ENCODE data around the gene ATF3.

ATF3 gene

GRCh38 chr1:212587016-212587887 lies 21.3 kb upstream of the ATF3 start:
- no peak for DNase-seq

- DNase-seq = no peak
Observed at GRCh38 chr1:212587888-212588510, 20.6 kb upstream of the ATF3 start.

- DNase-seq = no peak
Observed at GRCh38 chr1:212589446-212589845, 19.1 kb upstream of the ATF3 start.

DNA sequence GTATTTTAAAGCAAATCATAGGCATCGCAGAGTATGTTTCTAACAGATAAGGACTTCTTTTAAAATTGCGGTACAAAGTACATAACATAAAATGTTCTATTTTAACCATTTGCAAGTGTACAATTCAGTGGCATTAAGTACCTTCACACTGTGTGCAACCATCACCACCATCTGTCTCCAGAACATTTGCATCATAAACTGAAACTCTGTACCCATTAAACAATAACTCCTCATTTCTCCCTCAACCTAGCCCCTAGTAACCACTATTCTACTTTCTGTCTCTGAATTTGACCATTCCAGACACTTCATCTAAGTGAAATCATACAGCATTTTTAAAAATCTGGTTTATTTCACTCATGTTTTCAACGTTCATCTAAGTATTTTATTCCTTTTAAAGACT lies 16.6 kb upstream of the ATF3 start:
- no peak for DNase-seq

DNA sequence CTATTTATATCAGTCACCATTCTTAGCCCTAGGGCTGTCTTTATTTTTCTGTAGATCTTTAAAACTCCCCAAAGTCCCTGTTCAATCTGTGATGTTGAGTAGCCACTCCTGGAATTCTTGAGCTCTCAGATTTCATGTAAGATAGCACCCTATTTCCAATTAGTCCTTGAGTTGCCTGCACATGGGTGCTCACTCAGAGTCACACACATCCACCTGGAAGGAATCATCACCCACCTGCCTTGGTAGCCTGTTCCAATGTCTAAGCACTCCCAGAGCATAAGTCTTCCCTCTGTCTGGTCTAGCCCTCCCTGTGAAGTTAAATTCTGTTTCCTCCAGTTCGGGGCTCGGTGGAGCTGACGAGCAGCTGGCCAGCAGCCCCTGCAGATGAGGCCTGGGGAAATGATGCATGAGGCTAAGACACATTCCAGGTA lies 14.7 kb upstream of the ATF3 start:
- DNase-seq = no peak

DNA sequence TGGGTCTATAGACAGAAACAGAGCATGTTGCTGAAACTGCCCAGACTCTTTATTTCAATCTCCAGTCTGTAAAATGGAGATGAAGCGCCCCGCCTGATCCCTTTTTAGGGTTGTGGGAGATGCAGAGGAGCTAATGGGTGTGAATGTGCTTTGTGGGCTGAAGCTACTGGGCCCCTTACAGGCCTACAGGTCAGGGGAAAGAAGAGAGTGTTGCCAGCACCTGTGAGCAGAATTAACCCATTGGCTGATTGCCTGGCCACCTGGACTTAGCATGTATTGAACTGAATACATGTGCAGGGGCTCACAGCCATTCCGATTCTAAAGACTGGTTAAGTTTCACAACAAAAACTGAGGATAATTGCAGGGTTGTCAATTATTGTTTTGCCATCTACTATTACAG lies 13.9 kb upstream of the ATF3 start:
- no peak for DNase-seq

- no peak for DNase-seq
Observed at GRCh38 chr1:212595229-212595628, 13.3 kb upstream of the ATF3 start.

GRCh38 chr1:212595787-212596714 lies 12.5 kb upstream of the ATF3 start:
- DNase-seq = no peak

DNA sequence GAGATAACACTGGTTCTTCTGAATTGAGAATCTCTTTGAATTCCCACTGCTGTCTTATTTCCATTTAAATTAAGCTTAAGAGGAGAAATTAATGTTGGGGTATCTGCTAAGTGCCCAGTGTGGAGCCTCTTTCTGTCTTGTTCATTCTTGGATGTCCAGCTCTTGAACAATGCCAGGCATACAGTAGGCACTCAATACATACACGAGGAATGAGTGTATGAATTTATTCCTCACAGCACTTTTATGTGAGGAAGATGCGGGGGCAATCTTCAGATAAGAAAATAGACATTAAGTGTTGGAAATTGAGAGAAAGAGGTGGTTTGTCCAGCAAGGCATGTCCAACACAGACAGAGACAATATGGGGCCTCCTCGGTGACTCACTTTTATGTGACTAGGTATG lies 11.8 kb upstream of the ATF3 start:
- no peak for DNase-seq

DNA sequence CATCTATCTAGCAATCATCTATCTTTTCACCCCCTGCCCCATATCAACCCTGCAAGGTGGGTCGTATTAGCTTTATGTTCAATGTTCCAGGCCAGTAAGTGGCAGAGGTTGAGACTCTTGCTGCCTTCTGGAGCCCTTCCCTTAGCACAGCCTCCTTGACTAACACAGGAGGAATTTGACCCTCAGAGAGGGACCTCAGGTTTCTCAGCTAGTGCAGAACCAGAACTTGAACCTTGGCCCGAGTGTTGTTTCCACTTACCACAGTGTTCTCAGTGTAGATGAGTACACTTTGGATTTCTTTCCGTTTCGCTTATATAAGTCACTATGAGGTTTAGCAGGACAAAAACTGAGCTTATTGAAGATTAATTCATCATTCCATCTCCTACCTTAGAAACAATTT lies 11.1 kb upstream of the ATF3 start:
- no peak for DNase-seq

DNA sequence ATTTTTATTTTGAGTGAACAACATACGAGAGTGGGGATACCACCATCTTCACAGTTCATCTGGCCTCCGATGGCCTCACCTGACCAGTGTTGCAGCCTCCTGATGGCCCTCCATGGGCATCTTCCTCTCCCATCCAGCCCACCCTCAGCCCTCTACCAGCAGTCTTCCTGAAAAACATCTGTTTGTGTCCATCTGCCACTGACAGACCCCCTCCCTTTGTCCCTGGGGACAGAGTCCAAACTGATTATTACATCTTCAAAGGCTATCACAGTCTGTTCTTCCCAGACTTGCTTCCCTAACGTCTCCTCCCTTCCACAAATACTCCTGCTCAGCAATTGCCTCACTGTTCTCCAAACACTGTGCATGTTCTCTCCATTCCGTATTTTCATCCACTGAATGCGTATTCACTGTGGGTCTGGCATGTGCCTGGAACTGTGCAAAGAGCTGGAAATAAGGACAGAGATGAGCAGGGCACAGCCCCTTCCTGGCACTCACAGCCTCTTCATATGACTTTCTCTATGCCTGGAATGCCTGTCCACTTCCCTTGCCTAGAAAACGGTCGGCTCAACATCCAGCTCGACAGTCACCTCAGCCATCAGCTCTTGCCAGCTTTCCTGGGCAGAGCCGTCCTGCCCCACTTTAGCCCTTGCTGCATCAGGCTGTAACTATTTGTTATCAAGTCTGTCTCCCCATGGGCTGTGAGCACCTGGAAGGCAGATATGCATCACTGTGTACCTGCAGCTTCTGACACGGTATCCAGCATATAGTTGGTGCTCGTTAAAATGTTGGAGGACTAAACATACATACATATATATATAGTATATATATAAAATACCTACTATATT lies 8.3 kb upstream of the ATF3 start:
- peak; percentile 60 for DNase-seq

DNA sequence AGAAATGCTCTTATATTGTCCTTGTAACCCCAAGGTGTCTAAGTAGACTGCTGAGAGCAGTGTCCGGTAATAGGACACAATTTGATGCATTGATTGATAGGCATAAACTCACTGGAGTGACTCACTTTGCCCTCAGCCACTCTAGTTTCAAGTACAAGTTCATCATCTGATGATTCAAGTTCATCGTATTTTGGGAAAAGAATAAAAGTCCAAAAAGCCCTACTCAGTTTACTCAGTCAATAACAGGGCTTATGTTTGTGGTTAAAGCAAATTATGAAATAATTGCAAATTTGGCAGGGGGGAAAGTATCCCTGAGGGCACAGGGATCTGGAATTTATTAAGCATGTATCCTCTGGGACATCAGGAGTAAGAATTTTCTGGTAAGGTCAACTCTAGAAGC lies 7.6 kb upstream of the ATF3 start:
- no peak for DNase-seq

- DNase-seq = no peak
Observed at GRCh38 chr1:212601524-212601923, 7.0 kb upstream of the ATF3 start.

GRCh38 chr1:212605441-212606394 lies 2.8 kb upstream of the ATF3 start:
- DNase-seq = no peak

GRCh38 chr1:212606395-212607205 lies 2.0 kb upstream of the ATF3 start:
- no peak for DNase-seq

DNA sequence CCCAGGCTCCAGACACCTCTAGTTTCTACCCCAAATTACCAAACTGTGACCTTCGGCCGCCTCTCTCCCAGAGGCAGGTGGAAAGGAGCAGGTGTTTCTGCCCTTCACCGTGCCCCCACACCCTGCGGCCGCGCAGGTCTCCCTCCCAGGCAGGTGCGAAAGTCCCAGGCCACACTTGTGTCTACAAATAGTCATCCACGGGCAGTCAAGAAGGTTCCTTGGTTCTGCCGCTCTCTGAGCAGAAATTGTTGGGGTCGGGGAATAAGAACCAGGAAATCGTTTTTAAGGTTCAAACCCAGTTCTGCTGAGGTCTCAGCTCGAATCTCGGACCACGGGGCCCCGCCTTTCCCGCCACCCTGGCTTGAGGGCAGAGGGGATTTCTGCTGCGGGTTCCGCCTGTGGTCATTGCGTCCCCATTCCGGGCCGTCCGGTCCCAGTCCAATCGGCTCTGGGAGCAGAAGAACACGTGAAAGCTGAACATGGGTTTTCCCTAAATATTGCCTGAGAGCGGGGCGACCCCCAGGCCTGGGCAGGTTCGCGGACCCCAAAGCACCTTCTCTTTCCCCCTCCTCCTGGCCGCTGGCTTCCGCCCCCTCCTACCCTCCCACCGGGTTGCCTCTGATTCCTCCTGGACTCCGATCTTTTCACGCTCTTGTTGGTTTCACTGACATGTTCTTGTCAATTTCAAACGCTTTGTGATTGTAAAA lies 1.2 kb upstream of the ATF3 start:
- no peak for DNase-seq

- no peak for DNase-seq
Observed at GRCh38 chr1:212607913-212608391, 609 bp upstream of the ATF3 start.

DNA sequence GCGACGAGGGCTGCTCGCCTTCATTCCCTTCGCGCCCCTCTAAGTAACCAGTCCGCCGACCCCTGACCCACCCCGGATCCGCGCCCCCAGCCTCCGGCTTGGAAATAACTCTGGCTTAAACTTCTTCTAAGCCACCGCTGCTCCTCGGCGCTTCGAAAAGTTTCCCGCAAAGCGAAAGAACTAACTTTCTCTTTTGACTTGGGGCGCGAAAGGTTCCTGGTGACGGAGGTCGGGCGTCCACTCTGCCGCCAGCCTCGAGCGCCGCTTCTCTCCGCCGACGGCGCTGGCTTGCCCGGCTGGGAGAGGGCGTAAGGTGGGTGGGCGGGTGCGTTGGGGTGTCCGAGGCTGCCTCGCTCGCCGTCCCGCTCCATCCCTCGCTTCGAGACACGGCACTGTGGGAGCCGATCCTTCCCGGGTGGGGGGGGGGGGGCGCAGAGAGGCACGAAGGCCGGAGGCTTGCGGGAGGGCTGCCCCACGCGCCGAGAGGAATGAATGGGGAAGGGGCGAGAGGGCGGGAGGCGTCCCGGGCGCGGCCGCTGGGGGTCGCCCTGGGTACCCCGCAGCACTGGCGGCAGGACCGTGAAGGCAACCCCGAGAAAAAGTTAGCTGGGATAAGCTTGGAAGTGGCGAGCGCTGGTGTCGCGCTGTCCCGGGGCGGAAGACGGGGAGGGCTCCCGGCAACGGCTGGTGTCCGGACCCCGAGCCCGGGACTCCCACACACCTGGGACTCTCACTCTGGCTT lies 569 bp downstream of the ATF3 start:
- DNase-seq = no peak
